ENCODE measurements around the gene ZNF785.

- TF ChIP-seq SUZ12 (IDR thresholded peaks at IDR 0.05; ENCODE audit: extremely low read depth, insufficient read depth, insufficient read length) = no peak
- no peak for TF ChIP-seq YY1 (IDR thresholded peaks at IDR 0.05; ENCODE audit: insufficient read depth, insufficient read length)
- TF ChIP-seq ZNF274 (IDR thresholded peaks at IDR 0.05; ENCODE audit: low read depth, low read length) = no peak
Measured at GRCh38 chr16:30628628-30629540, 43.4 kb upstream of the ZNF785 start.
